ENCODE results near the gene HTR1E.
"Not testable (repeated sequence)": the region's sequence is repeated elsewhere in the genome, so short reads cannot be mapped to it uniquely, and the experiment has no call there.

HTR1E gene

DNA sequence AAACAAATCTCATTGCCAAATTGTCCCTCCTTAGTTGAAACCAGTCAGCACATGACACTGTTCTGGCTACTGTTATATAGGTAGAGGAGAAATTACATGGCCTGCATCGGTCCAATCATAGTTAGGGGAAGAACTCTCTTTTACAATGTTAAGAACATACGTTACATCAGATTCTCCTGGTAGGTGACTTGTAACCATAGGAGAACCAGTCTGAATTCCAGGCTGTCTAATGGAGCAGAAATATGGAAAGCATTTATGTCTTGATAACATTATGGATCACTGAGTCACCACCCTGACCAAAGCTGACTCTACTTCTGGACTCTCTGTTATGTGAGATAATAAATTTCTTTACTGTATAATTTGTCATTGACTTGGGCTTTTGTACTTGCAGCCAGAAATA, 40.9 kb downstream of the HTR1E start:
- Histone ChIP-seq H3K27me3 (no peaks in the 10 kb centered on the region), H3K27ac (no peak overlapping the region), H3K36me3 (no peaks in the 10 kb centered on the region), H3K9me3 (no peaks in the 10 kb centered on the region), H3K4me3 (ENCODE audit: low read depth in 1 of 2, low read length in 1 of 2) (no peak overlapping the region), H3K4me1 (ENCODE audit: control insufficient read depth in 1 of 2, insufficient read depth in 1 of 2, low read depth in 1 of 2, low read length in 1 of 2) (no peaks in the 10 kb centered on the region)
- TF ChIP-seq, protein P1, sequence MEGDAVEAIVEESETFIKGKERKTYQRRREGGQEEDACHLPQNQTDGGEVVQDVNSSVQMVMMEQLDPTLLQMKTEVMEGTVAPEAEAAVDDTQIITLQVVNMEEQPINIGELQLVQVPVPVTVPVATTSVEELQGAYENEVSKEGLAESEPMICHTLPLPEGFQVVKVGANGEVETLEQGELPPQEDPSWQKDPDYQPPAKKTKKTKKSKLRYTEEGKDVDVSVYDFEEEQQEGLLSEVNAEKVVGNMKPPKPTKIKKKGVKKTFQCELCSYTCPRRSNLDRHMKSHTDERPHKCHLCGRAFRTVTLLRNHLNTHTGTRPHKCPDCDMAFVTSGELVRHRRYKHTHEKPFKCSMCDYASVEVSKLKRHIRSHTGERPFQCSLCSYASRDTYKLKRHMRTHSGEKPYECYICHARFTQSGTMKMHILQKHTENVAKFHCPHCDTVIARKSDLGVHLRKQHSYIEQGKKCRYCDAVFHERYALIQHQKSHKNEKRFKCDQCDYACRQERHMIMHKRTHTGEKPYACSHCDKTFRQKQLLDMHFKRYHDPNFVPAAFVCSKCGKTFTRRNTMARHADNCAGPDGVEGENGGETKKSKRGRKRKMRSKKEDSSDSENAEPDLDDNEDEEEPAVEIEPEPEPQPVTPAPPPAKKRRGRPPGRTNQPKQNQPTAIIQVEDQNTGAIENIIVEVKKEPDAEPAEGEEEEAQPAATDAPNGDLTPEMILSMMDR (IDR thresholded peaks at IDR 0.05) = no peak

DNA sequence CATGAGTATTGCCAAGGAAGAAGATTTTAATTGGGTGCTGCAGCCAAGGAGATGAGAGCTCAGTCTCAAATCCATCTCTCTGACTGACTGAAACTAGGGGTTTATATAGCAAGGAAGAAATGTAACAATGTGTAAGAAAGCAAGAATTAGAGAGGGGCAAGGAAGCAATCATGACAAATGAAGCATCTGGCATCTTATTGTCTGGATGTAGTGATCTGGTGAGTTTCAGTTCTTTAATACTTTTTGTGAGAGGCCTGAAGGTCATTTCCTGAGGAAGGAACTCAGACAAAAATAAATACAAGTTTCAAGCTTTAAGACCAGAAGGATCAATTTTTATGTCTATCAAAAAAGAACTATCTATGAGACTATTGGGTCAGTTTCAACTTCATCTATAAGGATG, 64.2 kb downstream of the HTR1E start:
- TF ChIP-seq, protein P1 (IDR thresholded peaks at IDR 0.05) = no peak
- Histone ChIP-seq H3K4me3 (ENCODE audit: low read depth in 1 of 2, low read length in 1 of 2) (no peak overlapping the region), H3K27ac (no peak overlapping the region), H3K27me3 (no peaks in the 10 kb centered on the region), H3K4me1 (ENCODE audit: control insufficient read depth in 1 of 2, insufficient read depth in 1 of 2, low read depth in 1 of 2, low read length in 1 of 2) (no peaks in the 10 kb centered on the region), H3K36me3 (no peaks in the 10 kb centered on the region), H3K9me3 (peaks cover 3% of the 10 kb centered on the region)

DNA sequence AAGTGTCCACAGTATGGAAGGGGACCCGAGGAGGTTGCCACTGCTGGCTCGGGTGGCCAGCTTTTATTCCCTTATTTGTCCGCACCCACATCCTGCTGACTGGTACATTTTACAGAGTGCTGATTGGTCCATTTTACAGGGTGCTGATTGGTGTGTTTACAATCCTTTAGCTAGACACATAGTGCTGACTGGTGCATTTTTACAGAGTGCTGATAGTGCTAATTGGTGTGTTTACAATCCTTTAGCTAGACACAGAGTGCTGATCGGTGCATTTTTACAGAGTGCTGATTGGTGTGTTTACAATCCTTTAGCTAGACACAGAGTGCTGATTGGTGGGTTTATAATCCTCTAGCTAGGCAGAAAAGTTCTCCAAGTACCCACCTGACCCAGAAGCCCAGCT, 65.1 kb downstream of the HTR1E start:
- not testable (repeated sequence) for H3K4me1 ChIP-seq (ENCODE audit: control insufficient read depth in 1 of 2, insufficient read depth in 1 of 2, low read depth in 1 of 2, low read length in 1 of 2); H3K36me3 ChIP-seq; H3K27me3 ChIP-seq; H3K9me3 ChIP-seq; H3K27ac ChIP-seq; H3K4me3 ChIP-seq (ENCODE audit: low read depth in 1 of 2, low read length in 1 of 2)

DNA sequence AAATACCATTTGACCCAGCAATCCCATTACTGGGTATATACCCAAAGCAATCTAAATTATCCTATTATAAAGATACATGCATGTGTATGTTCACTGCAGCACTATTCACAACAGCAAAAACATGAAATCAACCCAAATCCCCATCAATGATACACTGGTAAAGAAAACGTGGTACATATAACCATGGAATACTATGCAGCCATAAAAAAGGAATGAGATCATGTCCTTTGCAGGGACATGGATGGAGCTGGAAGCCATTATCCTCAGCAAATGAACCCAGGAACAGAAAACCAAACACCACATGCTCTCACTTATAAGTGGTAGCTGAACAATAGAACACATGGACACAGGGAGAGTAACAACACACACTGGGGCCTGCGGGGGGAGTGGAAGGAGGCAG, 69.2 kb downstream of the HTR1E start:
- not testable (repeated sequence) for H3K9me3 ChIP-seq; H3K27ac ChIP-seq; H3K27me3 ChIP-seq; H3K4me3 ChIP-seq (ENCODE audit: low read depth in 1 of 2, low read length in 1 of 2); H3K36me3 ChIP-seq; H3K4me1 ChIP-seq (ENCODE audit: control insufficient read depth in 1 of 2, insufficient read depth in 1 of 2, low read depth in 1 of 2, low read length in 1 of 2)

DNA sequence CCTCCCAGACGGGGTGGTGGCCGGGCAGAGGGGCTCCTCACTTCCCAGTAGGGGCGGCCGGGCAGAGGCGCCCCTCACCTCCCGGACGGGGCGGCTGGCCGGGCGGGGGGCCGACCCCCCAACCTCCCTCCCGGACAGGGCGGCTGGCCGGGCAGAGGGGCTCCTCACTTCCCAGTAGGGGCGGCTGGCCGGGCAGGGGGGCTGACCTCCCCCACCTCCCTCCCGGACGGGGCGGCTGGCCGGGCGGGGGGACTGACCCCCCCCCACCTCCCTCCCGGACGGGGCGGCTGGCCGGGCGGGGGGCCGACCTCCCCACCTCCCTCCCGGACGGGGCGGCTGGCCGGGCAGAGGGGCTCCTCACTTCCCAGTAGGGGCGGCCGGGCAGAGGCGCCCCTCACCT, 72.3 kb downstream of the HTR1E start:
- not testable (repeated sequence) for H3K36me3 ChIP-seq, H3K27ac ChIP-seq

DNA sequence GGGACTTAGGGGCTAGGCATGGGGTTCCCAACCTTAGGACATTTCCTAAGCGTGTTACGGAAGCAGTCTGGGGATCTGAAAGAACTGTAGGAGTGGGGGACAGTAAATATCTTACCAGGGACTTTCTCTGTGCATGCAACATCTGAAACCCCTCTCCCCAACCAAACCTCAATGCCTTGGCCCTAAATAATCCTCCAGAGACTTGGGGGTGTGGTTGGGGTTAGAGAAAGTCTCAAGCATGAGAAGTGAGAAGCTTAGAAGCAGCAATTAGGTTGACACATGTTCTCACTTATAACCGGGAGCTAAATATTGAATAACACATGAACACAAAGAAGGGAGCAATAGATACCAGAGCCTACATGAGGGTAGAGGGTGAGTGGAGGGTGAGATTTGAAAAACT, 74.7 kb downstream of the HTR1E start:
- TF ChIP-seq, protein P1 (IDR thresholded peaks at IDR 0.05) = no peak
- H3K4me1 ChIP-seq (ENCODE audit: control insufficient read depth in 1 of 2, insufficient read depth in 1 of 2, low read depth in 1 of 2, low read length in 1 of 2) = no peaks in the 10 kb centered on the region
- no peak overlapping the region for H3K27ac ChIP-seq

More for the DNA sequence above, 72.3 kb downstream of the HTR1E start:
- not testable (repeated sequence) for H3K4me3 ChIP-seq (ENCODE audit: low read depth in 1 of 2, low read length in 1 of 2); H3K4me1 ChIP-seq (ENCODE audit: control insufficient read depth in 1 of 2, insufficient read depth in 1 of 2, low read depth in 1 of 2, low read length in 1 of 2); H3K27me3 ChIP-seq; H3K9me3 ChIP-seq

DNA sequence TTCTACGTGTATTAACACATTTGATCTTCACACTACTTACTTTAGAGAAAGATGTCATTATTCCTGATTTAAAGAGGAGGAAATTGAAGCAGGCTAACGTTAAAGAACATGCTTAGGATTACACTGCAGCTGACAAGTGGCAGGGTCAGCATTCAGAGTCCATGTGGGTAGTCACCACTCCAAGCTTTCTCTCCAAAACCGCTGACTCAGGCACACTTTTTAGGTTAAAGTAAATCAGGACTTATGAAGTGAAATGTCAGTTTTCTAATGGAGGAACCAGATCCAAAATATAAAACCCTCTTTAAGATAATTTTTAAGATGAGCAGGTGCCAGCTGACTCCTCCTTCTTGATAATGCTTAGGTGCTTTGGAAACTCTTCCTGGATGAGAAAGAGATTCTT, 75.4 kb downstream of the HTR1E start:
- TF ChIP-seq, protein P1 (IDR thresholded peaks at IDR 0.05) = no peak
- no peaks in the 10 kb centered on the region for H3K4me1 ChIP-seq (ENCODE audit: control insufficient read depth in 1 of 2, insufficient read depth in 1 of 2, low read depth in 1 of 2, low read length in 1 of 2)
- no peaks in the 10 kb centered on the region for H3K9me3 ChIP-seq
- H3K27me3 ChIP-seq = no peaks in the 10 kb centered on the region
- no peaks in the 10 kb centered on the region for H3K36me3 ChIP-seq
- no peak overlapping the region for H3K27ac ChIP-seq
- no peak overlapping the region for H3K4me3 ChIP-seq (ENCODE audit: low read depth in 1 of 2, low read length in 1 of 2)

More for the DNA sequence above, 74.7 kb downstream of the HTR1E start:
- Histone ChIP-seq H3K27me3 (no peaks in the 10 kb centered on the region), H3K4me3 (ENCODE audit: low read depth in 1 of 2, low read length in 1 of 2) (no peak overlapping the region), H3K36me3 (no peaks in the 10 kb centered on the region), H3K9me3 (no peaks in the 10 kb centered on the region)
